H9 (cell line): ENCODE results near the gene CALML5. TPM values are rescaled to one million over a fixed set of nuclear protein-coding genes. Genes with fewer than 3 reads are reported as not detected.

Experiments
- DNase-seq: peaks from one replicate; pipeline ENCODE4 v3.0.0-alpha.2; 2017
- H2AFZ ChIP-seq: one replicate; pipeline ENCODE4 v1.6.1; 2013; ENCODE audit warnings: mild to moderate bottlenecking, low read length, control low read depth, moderate library complexity
- H2AK5ac ChIP-seq: 2 replicates; pipeline ENCODE4 v1.6.1; 2013; ENCODE audit warnings: low read length, control low read depth, mixed read lengths; ENCODE audit not compliant: insufficient read length
- H2BK120ac ChIP-seq: one replicate; pipeline ENCODE4 v1.6.1; 2013; ENCODE audit warnings: low read depth, mild to moderate bottlenecking, low read length, control low read depth, inconsistent platforms; ENCODE audit not compliant: poor library complexity, severe bottlenecking
- H2BK12ac ChIP-seq: 2 replicates; pipeline ENCODE4 v1.6.1; 2013; ENCODE audit warnings: low read length, control low read depth, mixed read lengths, low read depth; ENCODE audit not compliant: insufficient read length
- H2BK15ac ChIP-seq: 2 replicates; pipeline ENCODE4 v1.6.1; 2013; ENCODE audit warnings: low read depth, low read length, control low read depth
- H2BK20ac ChIP-seq: one replicate; pipeline ENCODE4 v1.6.1; 2013; ENCODE audit warnings: low read depth, mild to moderate bottlenecking, low read length, control low read depth, inconsistent platforms; ENCODE audit not compliant: poor library complexity, severe bottlenecking
- H2BK5ac ChIP-seq: 2 replicates; pipeline ENCODE4 v1.6.1; 2013; ENCODE audit warnings: low read length, control low read depth, mixed read lengths; ENCODE audit not compliant: insufficient read length
- H3K14ac ChIP-seq: 2 replicates; pipeline ENCODE4 v1.6.1; 2013; ENCODE audit warnings: low read length, control low read depth; ENCODE audit not compliant: insufficient read depth
- H3K18ac ChIP-seq: 2 replicates; pipeline ENCODE4 v1.6.1; 2013; ENCODE audit warnings: low read depth, mild to moderate bottlenecking, mixed read lengths, low read length, control low read depth; ENCODE audit not compliant: insufficient read length
- H3K23ac ChIP-seq: 2 replicates; pipeline ENCODE4 v1.6.1; 2013; ENCODE audit warnings: low read length, control low read depth, mixed read lengths, low read depth; ENCODE audit not compliant: insufficient read length
- H3K23me2 ChIP-seq: 2 replicates; pipeline ENCODE4 v1.6.1; 2013; ENCODE audit warnings: low read depth, mild to moderate bottlenecking, mixed read lengths, low read length, control low read depth; ENCODE audit not compliant: insufficient read length, poor library complexity, severe bottlenecking
- H3K27ac ChIP-seq: 2 replicates; pipeline ENCODE4 v1.5.1; 2013; ENCODE audit warnings: low read length, control low read depth, mixed read lengths, low read depth; ENCODE audit not compliant: insufficient read length
- H3K27me3 ChIP-seq: 2 replicates; pipeline ENCODE4 v1.6.1; 2013; ENCODE audit warnings: low read length, control low read depth, inconsistent platforms; ENCODE audit not compliant: insufficient read depth
- H3K4ac ChIP-seq: 2 replicates; pipeline ENCODE4 v1.6.1; 2013; ENCODE audit warnings: low read depth, mild to moderate bottlenecking, control low read depth, inconsistent platforms, low read length, moderate library complexity
- H3K4me1 ChIP-seq: 2 replicates; pipeline ENCODE4 v1.6.1; 2013; ENCODE audit warnings: low read length, control low read depth, inconsistent platforms; ENCODE audit not compliant: insufficient read depth
- H3K4me2 ChIP-seq: 2 replicates; pipeline ENCODE4 v1.6.1; 2013; ENCODE audit warnings: low read length, control low read depth, mixed read lengths; ENCODE audit not compliant: insufficient read length, insufficient read depth
- H3K56ac ChIP-seq: 2 replicates; pipeline ENCODE4 v1.6.1; 2013; ENCODE audit warnings: low read depth, mild to moderate bottlenecking, mixed read lengths, low read length, control low read depth; ENCODE audit not compliant: insufficient read length
- H3K79me1 ChIP-seq: 2 replicates; pipeline ENCODE4 v1.6.1; 2013; ENCODE audit warnings: low read depth, mild to moderate bottlenecking, moderate library complexity, low read length, control low read depth, inconsistent platforms; ENCODE audit not compliant: insufficient read depth, poor library complexity, severe bottlenecking
- H3K79me2 ChIP-seq: 2 replicates; pipeline ENCODE4 v1.6.1; 2013; ENCODE audit warnings: low read length, control low read depth, inconsistent platforms; ENCODE audit not compliant: insufficient read depth
- H3K9ac ChIP-seq: 2 replicates; pipeline ENCODE4 v1.6.1; 2013; ENCODE audit warnings: low read length, control low read depth, mixed read lengths; ENCODE audit not compliant: insufficient read length; ENCODE audit errors: extremely low read depth
- H3K9me3 ChIP-seq: one replicate; pipeline ENCODE4 v1.6.1; 2013; ENCODE audit warnings: low read depth, low read length, inconsistent platforms; ENCODE audit not compliant: control insufficient read depth
- H3T11ph ChIP-seq: one replicate; pipeline ENCODE4 v1.6.1; 2013; ENCODE audit warnings: mild to moderate bottlenecking, low read length, control low read depth, inconsistent platforms
- H4K20me1 ChIP-seq: one replicate; pipeline ENCODE4 v1.6.1; 2013; ENCODE audit not compliant: control insufficient read depth, insufficient read length, insufficient read depth
- H4K5ac ChIP-seq: 2 replicates; pipeline ENCODE4 v1.6.1; 2013; ENCODE audit warnings: low read depth, mild to moderate bottlenecking, mixed read lengths, low read length, control low read depth; ENCODE audit not compliant: insufficient read length
- H4K8ac ChIP-seq: replicated peaks from 2 replicates; pipeline ENCODE4 v1.6.1; 2013; ENCODE audit warnings: low read length, control low read depth, mixed read lengths, low read depth; ENCODE audit not compliant: insufficient read length
- H4K91ac ChIP-seq: 2 replicates; pipeline ENCODE4 v1.6.1; 2013; ENCODE audit warnings: low read depth, mild to moderate bottlenecking, moderate library complexity, mixed read lengths, low read length, control low read depth; ENCODE audit not compliant: insufficient read length
- H3K27ac Mint-ChIP-seq, 3 experiments: 2 replicates in 2 of 3; 3 replicates in 1 of 3; pipeline ENCODE4 v1.8.0; 2020 to 2021; ENCODE audit warnings: mixed read lengths in 3 of 3, mild to moderate bottlenecking in 1 of 3, moderate library complexity in 1 of 3
- H3K27me3 Mint-ChIP-seq: 2 replicates; pipeline ENCODE4 v1.8.0; 2021; ENCODE audit warnings: low read depth, mild to moderate bottlenecking, moderate library complexity, mixed read lengths
- H3K36me3 Mint-ChIP-seq, 3 experiments: 2 replicates in 2 of 3; 3 replicates in 1 of 3; pipeline ENCODE4 v1.8.0; 2020 to 2021; ENCODE audit warnings: low read depth in 3 of 3, mixed read lengths in 3 of 3; ENCODE audit not compliant: insufficient read depth in 1 of 3
- H3K4me1 Mint-ChIP-seq, 2 experiments: 2 replicates each; pipeline ENCODE4 v1.8.0; 2020; ENCODE audit warnings: mixed read lengths in 2 of 2
- H3K4me3 Mint-ChIP-seq, 2 experiments: 2 replicates in 1 of 2; 3 replicates in 1 of 2; pipeline ENCODE4 v1.8.0; 2020 to 2021; ENCODE audit warnings: mild to moderate bottlenecking in 2 of 2, mixed read lengths in 2 of 2, moderate library complexity in 1 of 2
- H3K9me3 Mint-ChIP-seq, 2 experiments: 2 replicates in 1 of 2; 3 replicates in 1 of 2; pipeline ENCODE4 v1.8.0; 2020; ENCODE audit warnings: mild to moderate bottlenecking in 2 of 2, mixed read lengths in 2 of 2, moderate library complexity in 1 of 2
- WGBS: extraction: QIAGEN DNeasy Blood & Tissue Kit; methylation state at CpG from one replicate; pipeline ENCODE4 v1.1.7; 2013; ENCODE audit warnings: missing lambda C conversion rate, low lambda C conversion rate, mixed read lengths; ENCODE audit not compliant: insufficient read length; ENCODE audit errors: extremely low coverage; 5-methylcytosine and 5-hydroxymethylcytosine counted together
- total RNA-seq: library from RNA; stranded (reverse); gene quantifications from 2 replicates; pipeline ENCODE4 v1.2.1, GENCODE V29; 2021
- TF ChIP-seq, protein P1 (sequence below): fragments of 200-600 bp; sonication (generic); conservative IDR thresholded peaks from 3 replicates; pipeline ENCODE4 v1.8.0; 2021; ENCODE audit warnings: antibody characterized with exemption, mild to moderate bottlenecking

The CALML5 gene
- total RNA-seq, 1 experiment from 2014 or later, result not detected

- Histone ChIP-seq H3K27me3 (no peaks in the 10 kb centered on the region), H3K23ac (no peak overlapping the region), H3K4ac (no peak overlapping the region), H4K8ac (no peak overlapping the region), H4K20me1 (no peaks in the 10 kb centered on the region), H2BK5ac (no peak overlapping the region), H3K79me1 (no peaks in the 10 kb centered on the region), H3K27ac (no peak overlapping the region), H2AK5ac (no peak overlapping the region), H4K5ac (no peak overlapping the region), H2BK12ac (no peak overlapping the region), H2BK120ac (no peak overlapping the region), H3K18ac (no peak overlapping the region), H3K9ac (no peak overlapping the region), H3K14ac (no peak overlapping the region), H3K79me2 (no peaks in the 10 kb centered on the region), H3T11ph (no peak overlapping the region), H2AFZ (no peak overlapping the region), H3K56ac (no peak overlapping the region), H3K4me1 (no peaks in the 10 kb centered on the region; the same call in 1 of the 2 replicates), H3K9me3 (peaks cover 6% of the 10 kb centered on the region), H2BK15ac (no peak overlapping the region), H3K23me2 (no peaks in the 10 kb centered on the region), H2BK20ac (no peak overlapping the region), H3K4me2 (no peak overlapping the region), H4K91ac (no peak overlapping the region)
- Mint-ChIP-seq H3K27me3 (peaks cover 4% of the 10 kb centered on the region), H3K9me3 (peaks cover 9 to 11% of the 10 kb centered on the region in 2 experiments), H3K36me3 (peaks cover 3 to 11% (median 5%) of the 10 kb centered on the region in 3 experiments), H3K4me1 (peaks cover 25 to 29% of the 10 kb centered on the region in 2 experiments), H3K27ac (peak overlapping the region in 1 of 3 experiments; percentile 75; a peak in 2 of 7 replicates), H3K4me3 (no peak overlapping the region)
- DNase-seq, result no peak
- WGBS, result no CpG with 5 or more reads among the region's 7 CpGs
- TF ChIP-seq, protein P1, sequence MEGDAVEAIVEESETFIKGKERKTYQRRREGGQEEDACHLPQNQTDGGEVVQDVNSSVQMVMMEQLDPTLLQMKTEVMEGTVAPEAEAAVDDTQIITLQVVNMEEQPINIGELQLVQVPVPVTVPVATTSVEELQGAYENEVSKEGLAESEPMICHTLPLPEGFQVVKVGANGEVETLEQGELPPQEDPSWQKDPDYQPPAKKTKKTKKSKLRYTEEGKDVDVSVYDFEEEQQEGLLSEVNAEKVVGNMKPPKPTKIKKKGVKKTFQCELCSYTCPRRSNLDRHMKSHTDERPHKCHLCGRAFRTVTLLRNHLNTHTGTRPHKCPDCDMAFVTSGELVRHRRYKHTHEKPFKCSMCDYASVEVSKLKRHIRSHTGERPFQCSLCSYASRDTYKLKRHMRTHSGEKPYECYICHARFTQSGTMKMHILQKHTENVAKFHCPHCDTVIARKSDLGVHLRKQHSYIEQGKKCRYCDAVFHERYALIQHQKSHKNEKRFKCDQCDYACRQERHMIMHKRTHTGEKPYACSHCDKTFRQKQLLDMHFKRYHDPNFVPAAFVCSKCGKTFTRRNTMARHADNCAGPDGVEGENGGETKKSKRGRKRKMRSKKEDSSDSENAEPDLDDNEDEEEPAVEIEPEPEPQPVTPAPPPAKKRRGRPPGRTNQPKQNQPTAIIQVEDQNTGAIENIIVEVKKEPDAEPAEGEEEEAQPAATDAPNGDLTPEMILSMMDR, result no peak
Observed at GRCh38 chr10:5491477-5491876, 7.9 kb downstream of the CALML5 start.
